Thoracic aorta (tissue), 2 donors: ENCODE measurements around the gene PXDN. TPM values are rescaled to one million over a fixed set of nuclear protein-coding genes. Genes with fewer than 3 reads are reported as not detected.
"Not testable (repeated sequence)": the region's sequence is repeated elsewhere in the genome, so short reads cannot be mapped to it uniquely, and the experiment has no call there.

Source experiments
- ATAC-seq: fragments of 150-250 bp; one replicate; pipeline ENCODE4 v1.8.0; 2017; ENCODE audit warnings: low read depth; ENCODE audit not compliant: insufficient number of reproducible peaks, low FRiP score
- DNase-seq: peaks from one replicate; pipeline ENCODE4 v3.0.0-alpha.2; 2020; ENCODE audit warnings: low spot score
- H3K27ac ChIP-seq, 2 donors: fragments of 200-600 bp; sonication (generic); 1 replicate in 1 of 2; 2 replicates in 1 of 2; pipeline ENCODE4 v1.5.1; 2016; ENCODE audit warnings: mild to moderate bottlenecking in 2 of 2, moderate library complexity in 2 of 2
- H3K27me3 ChIP-seq: fragments of 200-600 bp; sonication (generic); replicated peaks from 2 replicates; pipeline ENCODE4 v1.6.0; 2016; ENCODE audit warnings: mild to moderate bottlenecking; ENCODE audit not compliant: insufficient read depth
- H3K36me3 ChIP-seq: fragments of 200-600 bp; sonication (generic); one replicate; pipeline ENCODE4 v1.5.1; 2016
- H3K4me1 ChIP-seq, 2 donors: fragments of 200-600 bp; sonication (generic); 1 replicate in 1 of 2; 2 replicates in 1 of 2; pipeline versions ENCODE4 v1.5.1 to v1.6.0; 2016; ENCODE audit warnings: low read depth in 2 of 2, mild to moderate bottlenecking in 1 of 2; ENCODE audit not compliant: control insufficient read depth in 1 of 2
- H3K4me3 ChIP-seq: fragments of 200-600 bp; sonication (generic); 2 replicates; pipeline ENCODE4 v1.5.1; 2016; ENCODE audit warnings: mild to moderate bottlenecking
- H3K9me3 ChIP-seq: fragments of 200-600 bp; sonication (generic); 2 replicates; pipeline ENCODE4 v1.5.1; 2016
- CTCF ChIP-seq: fragments of 200-600 bp; sonication (generic); IDR thresholded peaks from one replicate; pipeline ENCODE4 v1.5.1; 2019; ENCODE audit warnings: antibody characterized with exemption
- total RNA-seq, 2 donors: library from RNA; depleted of rRNA; stranded (reverse); fragments of >200 nt; gene quantifications; one replicate each; pipeline versions ENCODE4 v1.1.0 to v1.2.3, GENCODE V29; 2016

Gene PXDN
- total RNA-seq, 2 donors from 2014 or later, result 97.5 to 114 TPM

GRCh38 chr2:1709946-1710560, 34.3 kb downstream of the PXDN start:
- H3K27ac ChIP-seq, result no peak overlapping the region
- H3K4me1 ChIP-seq, result peaks cover 35 to 62% of the 10 kb centered on the region in 2 donors
- H3K36me3 ChIP-seq, result no peaks in the 10 kb centered on the region
- TF ChIP-seq CTCF, result no peak
- ATAC-seq (no peak), DNase-seq (no peak)
- H3K27me3 ChIP-seq, result no peaks in the 10 kb centered on the region
- no peak overlapping the region for H3K4me3 ChIP-seq
- no peaks in the 10 kb centered on the region for H3K9me3 ChIP-seq

- H3K27ac ChIP-seq, result peak overlapping the region in 1 of 2 donors; percentile 13
- H3K4me1 ChIP-seq, result peaks cover 27 to 59% of the 10 kb centered on the region in 2 donors
- no peaks in the 10 kb centered on the region for H3K27me3 ChIP-seq
- no peak overlapping the region for H3K4me3 ChIP-seq
- no peak for TF ChIP-seq CTCF
- no peak for DNase-seq
- ATAC-seq, result no peak
- H3K36me3 ChIP-seq, result no peaks in the 10 kb centered on the region
- H3K9me3 ChIP-seq, result no peaks in the 10 kb centered on the region
Measured at GRCh38 chr2:1709335-1709605, 35.0 kb downstream of the PXDN start.

GRCh38 chr2:1708476-1709334, 35.6 kb downstream of the PXDN start:
- H3K4me3 ChIP-seq, result peak overlapping the region; percentile 55
- ATAC-seq, result peak; percentile 20
- no peak for TF ChIP-seq CTCF
- no peaks in the 10 kb centered on the region for H3K36me3 ChIP-seq
- DNase-seq, result no peak
- no peaks in the 10 kb centered on the region for H3K27me3 ChIP-seq
- H3K4me1 ChIP-seq, result peaks cover 24 to 54% of the 10 kb centered on the region in 2 donors
- H3K9me3 ChIP-seq, result no peaks in the 10 kb centered on the region
- peak overlapping the region; percentile 13 to 57 for H3K27ac ChIP-seq

- Histone ChIP-seq H3K4me1 (peaks cover 16 to 46% of the 10 kb centered on the region in 2 donors), H3K4me3 (peak overlapping the region; percentile 55), H3K27me3 (no peaks in the 10 kb centered on the region), H3K36me3 (no peaks in the 10 kb centered on the region), H3K9me3 (no peaks in the 10 kb centered on the region), H3K27ac (peak overlapping the region; percentile 13 to 57)
- ATAC-seq (peak; percentile 22), DNase-seq (no peak)
- no peak for TF ChIP-seq CTCF
Measured at GRCh38 chr2:1707771-1708418, 36.4 kb downstream of the PXDN start.

GRCh38 chr2:1706089-1706841, 38.0 kb downstream of the PXDN start:
- H3K4me3 ChIP-seq, ATAC-seq, H3K27me3 ChIP-seq, H3K36me3 ChIP-seq, H3K27ac ChIP-seq, H3K9me3 ChIP-seq, DNase-seq: not testable (repeated sequence)
- peaks cover 14 to 33% of the 10 kb centered on the region in 2 donors for H3K4me1 ChIP-seq
